Measurements from ENCODE around the gene SCYL3.
A peak's percentile ranks its signal among the peaks of the same experiment; 100 is the strongest.
"Not testable (repeated sequence)": the region's sequence is repeated elsewhere in the genome, so short reads cannot be mapped to it uniquely, and the experiment has no call there.

The SCYL3 gene

GRCh38 chr1:169896013-169896412 is 2.3 kb upstream of the SCYL3 start:
- DNase-seq: no peak

GRCh38 chr1:169894424-169895145 is 889 bp upstream of the SCYL3 start:
- peak; percentile 5 for DNase-seq

- DNase-seq: peak; percentile 17
These were observed 610 bp downstream of the SCYL3 start for GRCh38 chr1:169892927-169893644.

DNA sequence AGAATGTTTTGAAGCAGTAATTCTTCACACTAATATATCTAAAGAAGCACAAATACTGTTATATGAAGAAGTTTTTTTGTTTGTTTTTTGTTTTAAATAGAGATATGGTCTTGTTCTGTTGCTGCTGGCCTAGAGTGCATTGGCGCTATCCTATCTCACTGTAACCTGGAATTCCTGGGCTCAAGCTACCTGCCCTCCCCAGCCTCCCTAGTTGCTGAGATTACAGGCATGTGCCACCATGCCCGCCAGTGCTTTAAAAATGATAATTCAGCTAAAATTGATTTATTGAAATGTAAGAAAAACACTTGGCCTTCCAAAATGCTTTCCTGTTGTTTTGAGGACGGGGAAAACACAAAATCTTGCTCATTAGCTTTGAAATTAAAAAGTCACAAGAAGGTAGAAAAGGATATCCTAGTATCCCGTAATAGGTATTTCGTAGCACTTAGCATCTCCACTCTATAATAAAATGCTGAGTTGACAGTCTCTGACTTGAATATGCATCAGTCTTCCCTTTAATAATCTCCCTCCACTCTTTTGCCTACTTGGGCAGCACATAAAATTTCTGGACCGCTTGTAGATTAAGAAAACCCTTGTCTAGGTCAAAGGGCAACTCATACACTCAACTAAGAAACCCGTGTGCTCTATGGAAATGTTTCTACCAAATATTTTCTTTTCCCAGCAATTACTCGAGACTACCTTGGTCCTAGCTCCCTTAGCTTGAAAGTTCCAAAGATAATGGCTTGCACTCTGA is 1.3 kb downstream of the SCYL3 start:
- DNase-seq: no peak

DNA sequence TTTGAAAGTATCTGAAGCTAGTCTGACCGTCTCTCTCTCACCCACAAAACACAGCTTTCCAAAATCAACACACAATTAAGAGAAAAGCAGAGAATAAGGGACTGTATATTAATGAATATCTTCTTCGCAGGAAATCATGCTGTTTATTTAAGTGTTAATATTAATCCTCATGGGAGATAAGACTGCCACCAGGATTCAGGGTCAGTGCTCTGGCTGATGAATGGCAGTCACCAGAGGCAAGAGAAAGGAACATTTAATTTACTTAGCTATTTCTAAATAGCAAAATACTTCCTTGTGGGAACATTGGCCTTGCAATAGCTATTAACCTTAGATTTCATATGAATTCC is 2.2 kb downstream of the SCYL3 start:
- DNase-seq: no peak

DNA sequence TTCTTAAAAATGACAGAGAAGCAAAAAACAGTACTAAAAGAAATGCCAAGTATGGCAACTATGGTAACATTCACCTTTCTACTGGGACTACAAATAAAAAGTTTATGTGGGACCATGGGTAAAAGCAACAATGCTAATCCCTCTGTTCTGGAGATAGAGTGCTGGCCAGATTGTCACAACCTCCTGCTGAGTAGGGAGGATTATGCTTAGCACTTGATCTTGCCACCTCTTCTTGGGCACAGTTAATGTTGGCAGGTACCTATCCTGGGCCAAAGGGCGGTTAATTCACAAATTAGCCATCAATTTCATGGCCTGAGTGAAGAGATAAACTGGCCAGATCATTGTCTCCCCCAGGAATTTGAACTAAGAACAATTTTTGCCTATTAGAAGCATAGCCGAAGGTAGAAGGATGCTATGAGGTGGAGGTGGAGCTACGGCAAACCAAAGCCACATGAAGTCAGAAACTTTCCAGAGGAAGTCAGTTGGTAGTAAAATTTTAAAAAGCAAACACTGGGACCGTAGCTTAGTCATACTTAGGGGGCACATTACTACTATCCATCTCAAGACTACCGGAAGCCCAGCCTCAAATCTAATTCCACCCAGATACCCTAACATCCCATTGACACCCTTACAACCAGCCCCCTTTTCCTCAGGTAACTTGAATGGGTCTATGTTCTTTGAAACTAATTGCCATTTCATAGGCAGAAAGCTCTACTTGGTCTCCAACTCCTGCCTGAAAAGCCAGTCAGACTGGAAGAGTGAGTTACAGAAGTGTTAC is 2.7 kb downstream of the SCYL3 start:
- no peak for DNase-seq

DNA sequence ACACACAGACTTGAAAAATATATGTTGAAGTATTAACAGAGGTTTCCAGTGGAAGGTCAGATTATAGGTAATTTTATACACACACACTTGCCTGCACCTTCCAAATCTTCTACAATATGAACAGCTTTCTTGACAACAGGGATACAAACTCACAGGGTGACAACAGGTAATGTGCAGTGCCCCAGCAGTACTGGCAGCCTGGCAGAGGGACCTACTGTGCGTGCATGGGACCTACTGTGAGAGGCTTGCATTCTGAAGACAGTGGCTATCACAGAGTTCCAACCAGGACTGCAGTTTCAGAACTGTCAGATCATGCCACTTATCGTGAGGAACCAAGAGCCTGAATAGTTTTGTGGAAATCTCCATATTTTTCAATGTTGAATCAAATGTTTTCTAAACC is 3.8 kb downstream of the SCYL3 start:
- DNase-seq: no peak

DNA sequence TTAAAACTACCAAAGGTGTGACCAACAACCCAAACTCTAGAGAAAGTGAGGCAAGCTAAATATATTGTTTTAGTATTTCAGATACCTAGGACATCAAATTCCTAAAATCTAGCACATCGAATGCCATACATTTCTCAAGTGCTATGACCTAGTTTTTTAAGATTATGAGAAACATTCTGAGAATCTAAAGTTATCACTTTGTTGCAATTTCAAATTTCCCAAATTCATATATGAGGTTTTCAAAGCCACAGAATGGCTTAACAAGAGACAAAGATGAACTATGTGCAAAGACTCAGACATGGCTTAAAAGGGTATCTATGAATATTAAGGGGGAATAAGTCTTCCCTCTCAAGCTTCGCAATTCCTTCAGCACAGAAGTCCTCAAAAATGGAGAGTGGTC is 6.8 kb downstream of the SCYL3 start:
- no peak for DNase-seq

DNA sequence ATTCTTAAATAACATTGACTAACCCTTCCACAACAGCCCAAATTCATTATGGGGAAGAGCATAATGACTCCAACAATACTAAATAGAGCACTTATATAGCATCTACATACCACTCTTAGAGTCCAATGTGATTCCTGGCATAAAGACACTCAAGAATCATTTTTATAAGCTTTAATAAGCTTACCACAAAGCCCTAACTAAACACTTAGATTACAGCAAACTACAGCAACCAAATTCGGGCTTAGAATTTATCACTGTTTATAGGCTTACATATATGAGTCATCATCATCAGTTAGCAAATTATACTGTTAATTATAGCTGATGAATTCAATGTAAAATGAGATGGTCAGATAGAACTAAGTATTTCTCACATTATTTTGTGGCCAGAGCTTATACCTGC is 7.3 kb downstream of the SCYL3 start:
- no peak for DNase-seq

GRCh38 chr1:169885207-169885606 is 8.5 kb downstream of the SCYL3 start:
- no peak for DNase-seq

GRCh38 chr1:169884634-169885033 is 9.1 kb downstream of the SCYL3 start:
- DNase-seq: no peak

- DNase-seq: no peak
These were observed 11.6 kb downstream of the SCYL3 start for GRCh38 chr1:169882039-169882511.

DNA sequence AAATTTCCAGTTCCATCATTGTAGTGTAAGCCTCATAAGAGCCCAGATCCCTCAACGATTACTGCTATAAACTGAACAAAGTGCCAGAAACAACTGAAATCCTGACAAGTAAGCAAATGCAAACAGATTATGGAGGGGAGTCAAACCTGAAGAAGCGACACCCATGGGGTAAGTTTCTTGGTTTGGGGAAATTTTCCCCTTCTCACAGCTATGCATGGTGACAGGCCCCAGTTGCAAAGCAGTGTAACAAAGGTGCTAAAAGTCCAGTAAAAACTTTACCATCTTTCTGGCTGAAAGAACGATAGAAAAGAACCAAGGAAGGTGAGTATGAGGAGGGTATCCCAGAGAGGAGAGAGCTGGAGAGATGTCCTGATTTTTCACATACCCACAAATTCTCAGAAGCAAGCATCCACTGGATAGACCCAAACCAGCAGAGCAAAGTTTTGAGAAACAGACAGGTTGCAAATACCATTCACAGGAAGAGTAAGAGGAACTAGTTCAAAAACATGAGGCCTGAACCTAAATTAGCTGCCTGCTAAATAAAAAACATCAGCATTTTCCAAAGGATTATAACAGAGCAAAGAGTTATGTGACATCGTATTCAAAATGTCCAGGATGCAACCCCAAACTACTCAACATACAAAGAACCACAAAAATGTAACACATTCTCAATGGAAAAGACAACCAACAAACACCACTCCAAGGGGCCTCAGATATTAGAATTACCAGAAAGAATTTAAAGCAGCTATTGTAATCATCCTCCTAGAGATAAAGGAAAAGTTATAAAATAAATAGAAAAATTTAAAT is 14.5 kb downstream of the SCYL3 start:
- DNase-seq: no peak

- DNase-seq: no peak
These were observed 15.2 kb downstream of the SCYL3 start for GRCh38 chr1:169878498-169878897.

DNA sequence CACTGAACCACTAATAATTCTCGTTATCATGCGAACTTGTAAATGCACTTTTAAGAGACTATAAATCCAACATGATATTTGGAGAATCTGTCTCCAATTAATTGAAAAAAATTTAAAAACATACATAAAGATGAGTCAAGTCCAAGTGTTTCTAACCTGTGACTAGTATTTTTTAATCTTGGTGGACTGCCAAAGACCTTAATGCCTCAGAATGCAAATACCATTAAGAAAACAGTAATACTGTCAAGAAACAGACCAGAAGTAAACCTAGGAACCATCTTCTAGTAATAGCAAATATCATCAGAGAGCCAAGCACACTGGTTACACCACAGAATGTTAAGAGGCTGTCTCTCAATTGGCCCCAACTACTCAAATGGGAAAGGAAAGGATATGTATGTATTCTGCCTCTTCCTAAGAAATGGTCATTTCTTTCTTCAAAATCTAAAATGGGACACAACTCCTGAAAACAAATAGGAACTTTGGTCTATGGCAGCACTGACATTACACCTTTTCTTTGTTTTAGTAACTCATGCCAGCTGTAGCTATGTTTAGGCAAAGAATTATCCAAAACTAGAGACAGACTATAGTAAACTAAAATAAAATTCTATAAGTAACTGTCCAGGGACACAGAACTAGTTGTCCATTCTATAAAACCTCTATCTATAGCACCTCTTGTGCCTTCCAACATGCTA is 15.8 kb downstream of the SCYL3 start:
- DNase-seq: no peak

- DNase-seq: no peak
These were observed 19.5 kb downstream of the SCYL3 start for GRCh38 chr1:169874229-169874628.

DNA sequence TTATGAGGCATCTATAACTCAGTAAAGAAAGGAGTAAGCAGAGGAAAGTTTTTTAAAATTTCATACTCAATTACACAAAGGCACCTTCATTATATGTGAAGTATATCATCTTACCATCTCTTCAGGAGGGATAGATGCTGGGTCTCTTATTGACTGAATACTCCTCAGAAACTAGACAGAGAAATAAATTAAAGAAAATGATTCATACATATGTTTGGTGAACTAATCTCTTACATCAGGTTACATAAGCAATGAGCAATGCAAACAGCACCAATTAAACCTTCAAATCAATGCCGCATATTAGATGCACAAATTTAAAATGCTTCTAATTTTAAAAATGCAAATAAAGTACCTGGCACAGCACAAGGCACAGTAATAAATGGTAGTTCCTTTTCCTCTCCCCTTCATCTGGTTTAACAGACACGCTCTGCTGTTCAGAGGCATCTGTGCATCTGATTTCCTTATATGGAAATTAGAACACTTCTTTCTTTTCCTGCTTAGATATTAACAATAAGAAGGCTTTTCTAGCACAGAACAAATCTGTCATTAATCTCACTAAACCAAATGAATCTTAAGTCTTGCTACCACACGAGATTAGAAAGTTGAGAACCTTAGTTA is 20.0 kb downstream of the SCYL3 start:
- DNase-seq: no peak

GRCh38 chr1:169872906-169873305 is 20.8 kb downstream of the SCYL3 start:
- no peak for DNase-seq

DNA sequence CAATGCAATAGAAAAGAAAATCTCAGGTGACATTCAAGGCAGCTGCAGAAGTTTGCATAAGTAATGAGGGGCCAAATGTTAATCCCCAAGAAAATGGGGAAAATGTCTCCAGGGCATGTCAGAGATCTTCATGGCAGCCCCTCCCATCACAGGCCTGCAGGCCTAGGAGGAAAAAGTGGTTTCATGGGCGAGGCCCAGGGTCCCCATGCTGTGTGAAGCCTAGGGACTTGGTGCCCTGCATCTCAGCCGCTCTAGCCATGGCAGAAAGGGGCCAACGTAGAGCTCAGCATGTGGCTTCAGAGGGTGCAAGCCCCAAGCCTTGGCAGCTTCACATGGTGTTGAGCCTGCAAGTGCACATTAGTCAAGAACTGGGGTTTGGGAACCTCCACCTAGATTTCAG is 21.7 kb downstream of the SCYL3 start:
- not testable (repeated sequence) for DNase-seq

- no peak for DNase-seq
These were observed 24.3 kb downstream of the SCYL3 start for GRCh38 chr1:169869426-169869825.

DNA sequence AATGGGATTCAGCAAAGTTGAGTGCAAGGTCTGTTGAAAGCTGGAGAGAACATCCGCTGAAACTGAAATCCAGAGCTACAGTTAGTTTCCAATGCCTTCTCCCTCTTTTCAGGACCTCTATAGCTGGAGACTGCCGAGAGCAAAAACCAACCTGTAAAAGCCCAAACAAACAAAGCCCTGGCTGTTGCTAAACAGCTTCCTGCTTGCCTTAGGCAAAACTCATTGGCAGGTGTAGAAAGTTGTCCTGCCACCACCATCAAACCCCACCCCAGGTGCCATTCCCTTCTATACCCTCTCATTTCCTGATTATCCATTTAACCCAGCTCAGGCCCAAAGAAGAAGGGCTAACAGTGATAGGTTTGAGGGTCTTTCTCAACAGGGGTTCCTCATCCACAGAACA is 24.7 kb downstream of the SCYL3 start:
- no peak for DNase-seq

Data from NCI-H1105 (cell line).